BLaER1 (cell line): Measurements from ENCODE around the gene CDK14.

Experiments used
- H3K27ac ChIP-seq: shearing (Covaris generic); formaldehyde crosslinking; 2 replicates; pipeline ENCODE4 v1.8.1; 2022
- H3K27me3 ChIP-seq: shearing (Covaris generic); formaldehyde crosslinking; 2 replicates; pipeline ENCODE4 v1.8.1; 2022
- H3K36me3 ChIP-seq: shearing (Covaris generic); formaldehyde crosslinking; 2 replicates; pipeline ENCODE4 v1.8.1; 2022
- H3K4me1 ChIP-seq: shearing (Covaris generic); formaldehyde crosslinking; 2 replicates; pipeline ENCODE4 v1.8.1; 2022
- H3K4me2 ChIP-seq: shearing (Covaris generic); formaldehyde crosslinking; 2 replicates; pipeline ENCODE4 v1.8.1; 2022
- H3K4me3 ChIP-seq: shearing (Covaris generic); formaldehyde crosslinking; 2 replicates; pipeline ENCODE4 v1.8.1; 2022
- H3K9ac ChIP-seq: shearing (Covaris generic); formaldehyde crosslinking; 2 replicates; pipeline ENCODE4 v1.8.1; 2022
- H3K9me3 ChIP-seq: shearing (Covaris generic); formaldehyde crosslinking; 2 replicates; pipeline ENCODE4 v1.8.1; 2022
- H4K20me1 ChIP-seq: shearing (Covaris generic); formaldehyde crosslinking; 2 replicates; pipeline ENCODE4 v1.8.1; 2022
- Cebpa-rat ChIP-seq: shearing (Covaris generic); IDR thresholded peaks from 2 replicates; pipeline ENCODE4 v1.8.1; 2022

Gene CDK14

DNA sequence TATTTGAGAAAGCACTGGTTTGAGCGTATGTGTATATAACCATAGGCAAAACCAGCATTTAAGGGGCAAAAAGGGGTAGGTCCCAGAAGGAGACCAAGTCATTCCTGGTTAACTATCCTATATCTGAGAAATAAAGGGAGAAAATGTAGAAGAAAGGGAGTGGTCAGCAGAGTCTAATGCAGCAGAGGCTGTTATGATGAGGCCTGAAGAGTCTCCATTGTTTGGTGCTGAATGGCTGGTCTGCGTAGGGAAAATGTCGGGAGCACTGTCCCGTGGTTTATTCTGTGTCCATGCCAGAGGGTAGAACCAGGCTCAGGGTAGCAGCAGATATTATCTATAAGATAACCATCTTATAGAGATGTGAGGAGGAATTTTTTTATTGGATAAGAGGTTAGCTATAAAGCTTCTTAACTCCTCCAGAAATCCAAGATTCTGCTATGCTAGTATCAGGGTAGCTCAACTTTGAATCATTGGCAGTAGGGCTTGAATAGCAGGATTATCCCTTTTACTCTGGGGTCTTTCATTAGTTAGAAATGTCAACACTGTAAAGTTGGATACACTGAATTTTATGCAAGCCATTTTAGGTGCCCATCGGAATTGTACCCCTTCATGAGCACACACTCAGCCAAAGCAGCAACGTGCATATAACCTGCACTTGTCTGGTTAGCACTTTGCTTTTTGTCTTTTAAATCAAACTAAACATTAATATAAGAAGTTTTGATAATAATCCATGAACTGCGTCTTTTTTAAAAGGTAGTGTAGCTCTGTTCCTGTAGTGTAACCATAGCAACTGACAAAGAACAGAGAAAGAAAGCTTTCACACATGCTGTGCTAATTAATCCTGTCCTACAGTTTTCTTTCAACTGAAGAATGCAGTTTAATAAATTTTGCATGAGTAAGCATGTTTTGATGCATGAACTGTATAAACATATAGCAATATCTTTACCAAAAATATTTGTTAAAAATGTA is 356.1 kb downstream of the CDK14 start:
- Histone ChIP-seq H3K9ac (no peak overlapping the region), H3K4me2 (no peak overlapping the region), H3K36me3 (peaks cover 7% of the 10 kb centered on the region), H3K27me3 (no peaks in the 10 kb centered on the region), H3K9me3 (no peaks in the 10 kb centered on the region), H3K4me1 (no peaks in the 10 kb centered on the region), H3K4me3 (no peak overlapping the region), H4K20me1 (no peaks in the 10 kb centered on the region), H3K27ac (no peak overlapping the region)
- no peak for TF ChIP-seq Cebpa-rat

DNA sequence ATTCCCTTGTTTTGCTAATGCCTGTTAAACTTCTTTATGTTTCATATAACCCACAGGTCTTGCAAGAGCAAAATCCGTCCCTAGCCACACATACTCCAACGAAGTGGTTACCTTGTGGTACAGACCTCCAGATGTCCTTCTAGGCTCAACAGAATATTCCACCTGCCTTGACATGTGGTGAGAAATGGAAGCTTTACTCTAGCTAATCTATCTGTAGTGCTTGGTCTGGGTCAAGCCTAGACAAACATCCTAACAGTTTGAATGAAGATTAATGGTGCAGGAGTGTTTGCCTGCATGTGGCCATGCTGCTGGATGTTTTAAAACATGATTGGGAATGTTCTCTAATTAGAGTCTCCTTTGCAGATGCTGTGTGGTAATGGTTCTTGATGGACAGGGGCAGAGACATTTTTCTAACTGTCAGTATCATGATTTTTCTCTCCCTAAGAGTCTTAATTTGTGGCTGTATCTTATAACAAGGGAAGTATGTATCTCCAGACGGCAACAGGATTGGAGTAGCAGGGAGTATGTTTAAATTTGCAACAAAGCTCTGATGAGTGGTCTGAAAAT is 359.6 kb downstream of the CDK14 start:
- H3K27ac ChIP-seq: no peak overlapping the region

DNA sequence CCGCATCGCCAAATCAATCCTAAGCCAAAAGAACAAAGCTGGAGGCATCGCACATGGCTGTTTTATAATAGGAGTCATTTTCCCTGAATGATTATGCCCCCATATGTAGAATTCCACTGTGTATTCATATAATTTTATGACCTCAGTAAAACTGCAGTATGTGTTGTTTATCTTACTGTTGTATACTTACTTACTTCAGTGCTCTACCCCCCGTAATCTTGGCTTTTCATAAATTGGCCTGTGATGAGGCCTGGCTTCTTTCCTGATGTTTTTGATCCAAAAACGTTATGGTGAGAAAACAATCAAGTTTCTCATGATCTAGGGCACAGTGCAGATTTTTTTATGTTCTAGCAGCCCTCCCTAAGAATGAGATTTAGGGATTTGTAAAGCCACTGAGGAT is 361.8 kb downstream of the CDK14 start:
- Histone ChIP-seq H3K27me3 (no peaks in the 10 kb centered on the region), H3K36me3 (peaks cover 11% of the 10 kb centered on the region), H3K9me3 (no peaks in the 10 kb centered on the region), H3K27ac (no peak overlapping the region), H3K4me2 (no peak overlapping the region), H3K4me3 (no peak overlapping the region), H4K20me1 (no peaks in the 10 kb centered on the region), H3K9ac (no peak overlapping the region), H3K4me1 (no peaks in the 10 kb centered on the region)
- no peak for TF ChIP-seq Cebpa-rat

More for the DNA sequence above, 359.6 kb downstream of the CDK14 start:
- H3K9me3 ChIP-seq: no peaks in the 10 kb centered on the region
- H3K4me1 ChIP-seq: no peaks in the 10 kb centered on the region
- H3K36me3 ChIP-seq: peaks cover 11% of the 10 kb centered on the region
- no peak overlapping the region for H3K4me3 ChIP-seq
- H4K20me1 ChIP-seq: no peaks in the 10 kb centered on the region
- H3K9ac ChIP-seq: no peak overlapping the region
- no peaks in the 10 kb centered on the region for H3K27me3 ChIP-seq
- H3K4me2 ChIP-seq: no peak overlapping the region
- TF ChIP-seq Cebpa-rat: no peak

DNA sequence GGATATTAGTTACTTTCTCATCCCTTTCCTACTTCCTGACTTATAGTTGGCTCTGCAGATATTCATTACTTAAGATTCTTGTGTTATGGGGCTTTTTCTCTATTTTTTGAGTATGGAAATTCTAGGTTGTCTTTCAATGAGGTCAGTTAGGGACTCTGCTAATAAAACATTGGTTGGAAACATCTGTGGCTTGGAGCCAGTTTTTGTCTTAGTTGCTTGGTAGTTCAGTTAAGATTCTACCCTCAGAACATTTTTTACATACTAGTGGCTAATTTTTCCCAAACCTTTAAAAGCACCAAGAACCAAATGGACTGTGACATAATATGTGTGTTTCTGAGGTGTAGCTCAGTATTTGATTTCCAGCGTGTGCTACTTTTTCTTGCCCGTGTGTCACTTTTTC is 362.5 kb downstream of the CDK14 start:
- Histone ChIP-seq H3K36me3 (peaks cover 11% of the 10 kb centered on the region), H3K4me2 (no peak overlapping the region), H3K9ac (no peak overlapping the region), H3K27me3 (no peaks in the 10 kb centered on the region), H4K20me1 (no peaks in the 10 kb centered on the region), H3K4me1 (no peaks in the 10 kb centered on the region), H3K4me3 (no peak overlapping the region), H3K27ac (no peak overlapping the region), H3K9me3 (no peaks in the 10 kb centered on the region)
- TF ChIP-seq Cebpa-rat: no peak

DNA sequence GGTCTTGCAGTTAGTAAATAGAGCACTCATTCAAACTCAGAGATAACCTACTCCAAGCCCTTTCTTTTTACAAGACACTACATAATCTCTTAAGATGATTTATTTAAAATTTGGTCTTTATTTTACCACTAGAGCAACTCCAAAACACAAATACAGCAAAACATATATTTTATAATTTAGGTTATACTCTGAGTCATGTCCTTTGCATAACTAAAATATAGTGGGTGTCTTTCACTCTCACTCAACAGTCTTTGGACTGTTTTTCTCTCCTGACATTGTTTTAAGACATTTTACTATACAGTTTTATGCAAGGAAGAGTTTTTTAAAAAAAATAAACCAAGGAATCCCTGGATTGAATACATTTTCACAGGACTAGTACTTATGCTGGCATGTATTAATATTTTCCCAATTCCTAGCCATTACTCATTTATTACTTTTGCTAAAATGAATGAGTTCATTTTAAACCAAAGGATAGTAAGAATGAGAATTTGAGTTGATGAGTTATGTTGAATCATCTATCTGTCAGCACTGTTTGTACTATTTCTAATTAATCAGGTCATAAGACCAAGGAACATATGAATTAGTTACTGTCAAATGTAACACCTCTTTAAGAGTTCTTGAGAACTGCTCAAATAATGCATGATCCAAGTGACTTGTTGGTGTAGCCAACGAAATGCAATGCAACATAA is 365.1 kb downstream of the CDK14 start:
- H3K4me2 ChIP-seq: no peak overlapping the region
- H3K4me3 ChIP-seq: no peak overlapping the region
- no peaks in the 10 kb centered on the region for H4K20me1 ChIP-seq
- H3K36me3 ChIP-seq: peaks cover 4% of the 10 kb centered on the region; the same call in 1 of the 2 replicates
- no peaks in the 10 kb centered on the region for H3K9me3 ChIP-seq
- H3K4me1 ChIP-seq: peaks cover 12% of the 10 kb centered on the region
- H3K27me3 ChIP-seq: no peaks in the 10 kb centered on the region
- no peak overlapping the region for H3K9ac ChIP-seq
- no peak overlapping the region for H3K27ac ChIP-seq
- TF ChIP-seq Cebpa-rat: no peak

DNA sequence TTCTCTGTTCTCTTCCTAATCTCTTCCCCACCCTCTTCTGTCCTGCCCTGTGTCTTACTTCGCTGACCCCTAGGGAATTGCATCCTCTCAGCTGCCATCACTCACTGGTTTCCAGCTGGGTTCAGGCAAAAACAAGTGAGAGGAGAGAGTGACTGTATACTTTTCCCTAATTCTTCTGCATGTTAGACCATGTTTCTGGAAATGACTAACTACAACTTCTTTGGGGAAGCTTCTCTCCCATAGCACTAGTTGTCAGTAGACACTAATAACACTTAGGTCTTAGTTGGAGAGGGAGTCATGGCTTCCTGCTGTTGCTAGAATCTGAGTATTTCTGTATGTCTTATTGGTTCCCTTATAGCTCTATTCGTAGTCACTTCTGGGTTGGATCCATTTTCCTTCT is 369.1 kb downstream of the CDK14 start:
- no peak overlapping the region for H3K4me3 ChIP-seq
- no peak overlapping the region for H3K9ac ChIP-seq
- H3K4me1 ChIP-seq: peaks cover 17% of the 10 kb centered on the region
- H3K9me3 ChIP-seq: no peaks in the 10 kb centered on the region
- no peak overlapping the region for H3K27ac ChIP-seq
- no peaks in the 10 kb centered on the region for H3K27me3 ChIP-seq
- no peak for TF ChIP-seq Cebpa-rat
- H3K36me3 ChIP-seq: no peaks in the 10 kb centered on the region
- no peak overlapping the region for H3K4me2 ChIP-seq
- H4K20me1 ChIP-seq: no peaks in the 10 kb centered on the region

DNA sequence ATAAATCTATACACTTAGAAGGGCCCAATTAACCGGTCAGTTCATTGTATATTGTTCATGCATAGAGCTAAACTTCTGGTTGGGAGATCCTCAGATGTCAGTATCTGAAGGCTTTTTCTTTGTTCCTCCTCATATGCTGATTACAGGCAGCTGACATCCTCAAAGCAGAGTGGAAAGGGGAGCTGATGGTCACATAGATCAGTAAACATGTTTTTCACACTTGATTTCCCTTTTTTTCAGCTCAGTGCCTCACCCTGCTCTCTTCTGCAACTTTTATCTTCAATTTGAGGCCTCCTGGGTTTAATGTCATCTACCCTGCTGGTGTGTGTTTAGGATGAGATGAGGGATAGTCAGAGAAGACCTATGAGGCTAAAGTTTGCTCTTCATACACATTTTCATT is 370.2 kb downstream of the CDK14 start:
- no peak overlapping the region for H3K4me3 ChIP-seq
- H4K20me1 ChIP-seq: no peaks in the 10 kb centered on the region
- H3K4me1 ChIP-seq: peaks cover 17% of the 10 kb centered on the region
- no peak overlapping the region for H3K9ac ChIP-seq
- H3K4me2 ChIP-seq: peak overlapping the region; percentile 3; the same call in 1 of the 2 replicates
- H3K9me3 ChIP-seq: no peaks in the 10 kb centered on the region
- no peak for TF ChIP-seq Cebpa-rat
- no peaks in the 10 kb centered on the region for H3K36me3 ChIP-seq
- H3K27ac ChIP-seq: no peak overlapping the region
- no peaks in the 10 kb centered on the region for H3K27me3 ChIP-seq

DNA sequence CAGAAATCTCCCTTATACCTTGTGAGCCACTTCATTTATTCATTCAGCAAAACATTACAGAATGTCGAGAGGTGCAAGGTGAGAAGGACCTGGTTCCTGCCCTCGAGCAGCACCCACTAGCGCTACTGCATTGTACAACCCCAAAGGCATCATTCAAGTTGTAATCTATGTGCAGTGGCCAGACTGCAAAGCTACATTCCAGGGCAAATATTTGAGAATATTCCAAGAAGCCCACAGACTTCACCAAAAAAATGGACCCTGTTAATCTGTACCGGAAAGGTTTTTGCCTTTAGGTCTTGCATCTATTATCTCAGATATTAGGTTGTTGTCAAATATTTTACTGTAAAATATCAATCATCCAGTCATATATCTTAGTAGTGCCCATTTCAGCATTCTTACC is 372.8 kb downstream of the CDK14 start:
- no peak overlapping the region for H3K4me2 ChIP-seq
- H3K9ac ChIP-seq: no peak overlapping the region
- no peak overlapping the region for H3K27ac ChIP-seq
- H3K4me3 ChIP-seq: no peak overlapping the region
- no peaks in the 10 kb centered on the region for H3K27me3 ChIP-seq
- H3K9me3 ChIP-seq: peaks cover 14% of the 10 kb centered on the region
- H3K36me3 ChIP-seq: peaks cover 13% of the 10 kb centered on the region
- TF ChIP-seq Cebpa-rat: no peak
- peaks cover 17% of the 10 kb centered on the region for H3K4me1 ChIP-seq
- H4K20me1 ChIP-seq: no peaks in the 10 kb centered on the region

DNA sequence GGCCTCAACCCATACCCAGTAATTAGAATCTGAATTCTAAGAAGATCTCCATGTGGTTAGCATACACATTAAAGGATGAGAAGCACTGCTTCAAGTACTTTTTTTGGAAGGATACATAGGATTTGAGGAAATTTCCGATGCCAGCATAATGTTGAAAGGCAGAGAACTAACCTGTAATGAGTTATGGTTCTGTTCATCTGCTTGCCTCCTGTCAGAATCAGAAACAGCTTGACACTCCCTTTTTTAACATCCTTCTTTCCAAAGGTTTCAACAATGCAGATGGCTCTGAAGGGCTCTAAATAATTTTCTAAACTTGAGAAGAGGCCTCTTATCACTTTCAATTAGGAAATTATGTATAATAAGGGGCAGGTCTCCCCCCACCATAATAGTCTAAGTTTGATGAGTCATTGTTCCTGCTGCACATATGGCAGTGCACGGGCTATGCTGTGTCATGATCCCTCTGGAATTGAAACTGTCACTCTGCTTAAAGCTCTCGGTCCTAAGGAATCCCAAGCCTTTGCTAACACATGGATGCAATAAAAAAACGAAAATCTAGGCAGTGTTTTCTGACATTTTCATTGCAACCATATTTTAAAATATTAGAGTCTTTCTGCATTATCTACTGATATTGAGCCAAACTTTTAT is 376.9 kb downstream of the CDK14 start:
- peaks cover 45% of the 10 kb centered on the region for H3K9me3 ChIP-seq
- no peaks in the 10 kb centered on the region for H4K20me1 ChIP-seq
- H3K27ac ChIP-seq: no peak overlapping the region
- H3K36me3 ChIP-seq: peaks cover 42% of the 10 kb centered on the region
- H3K27me3 ChIP-seq: no peaks in the 10 kb centered on the region
- no peak for TF ChIP-seq Cebpa-rat
- H3K4me1 ChIP-seq: no peaks in the 10 kb centered on the region
- H3K9ac ChIP-seq: no peak overlapping the region
- H3K4me2 ChIP-seq: no peak overlapping the region
- H3K4me3 ChIP-seq: no peak overlapping the region
